HG03135 (cell line): ENCODE measurements around the gene GPR160.
A peak's percentile ranks its signal among the peaks of the same experiment; 100 is the strongest.

Experiments
- ATAC-seq: cut with Tn5 transposase; IDR thresholded peaks from one replicate; pipeline ENCODE4 v1.9.1; 2021; ENCODE audit warnings: mild to moderate bottlenecking, moderate library complexity; ENCODE audit not compliant: unreplicated experiment

GPR160 gene

GRCh38 chr3:170027233-170028102 lies 10.3 kb upstream of the GPR160 start:
- ATAC-seq, result no peak

GRCh38 chr3:170033489-170033888 lies 4.3 kb upstream of the GPR160 start:
- ATAC-seq, result no peak

GRCh38 chr3:170038434-170039110 lies 777 bp downstream of the GPR160 start:
- peak; percentile 18 for ATAC-seq

- ATAC-seq, result no peak
Measured at GRCh38 chr3:170040418-170040817, 2.6 kb downstream of the GPR160 start.

GRCh38 chr3:170043506-170043905 lies 5.7 kb downstream of the GPR160 start:
- no peak for ATAC-seq

GRCh38 chr3:170044271-170044670 lies 6.5 kb downstream of the GPR160 start:
- ATAC-seq, result no peak

GRCh38 chr3:170044795-170045244 lies 7.0 kb downstream of the GPR160 start:
- ATAC-seq, result peak; percentile 73

GRCh38 chr3:170046269-170047132 lies 8.7 kb downstream of the GPR160 start:
- ATAC-seq, result no peak

- no peak for ATAC-seq
Measured at GRCh38 chr3:170047133-170047404, 9.3 kb downstream of the GPR160 start.

- no peak for ATAC-seq
Measured at GRCh38 chr3:170049146-170050000, 11.6 kb downstream of the GPR160 start.

- ATAC-seq, result no peak
Measured at GRCh38 chr3:170050753-170051152, 13.0 kb downstream of the GPR160 start.

GRCh38 chr3:170052398-170052797 lies 14.6 kb downstream of the GPR160 start:
- no peak for ATAC-seq

- no peak for ATAC-seq
Measured at GRCh38 chr3:170054204-170054603, 16.4 kb downstream of the GPR160 start.

- peak; percentile 56 for ATAC-seq
Measured at GRCh38 chr3:170055209-170055608, 17.4 kb downstream of the GPR160 start.

GRCh38 chr3:170056710-170057454 lies 19.1 kb downstream of the GPR160 start:
- ATAC-seq, result peak; percentile 94

- no peak for ATAC-seq
Measured at GRCh38 chr3:170057550-170057949, 19.8 kb downstream of the GPR160 start.

- ATAC-seq, result no peak
Measured at GRCh38 chr3:170058127-170058526, 20.3 kb downstream of the GPR160 start.

- no peak for ATAC-seq
Measured at GRCh38 chr3:170059447-170059846, 21.7 kb downstream of the GPR160 start.

GRCh38 chr3:170062068-170062467 lies 24.3 kb downstream of the GPR160 start:
- no peak for ATAC-seq

- ATAC-seq, result no peak
Measured at GRCh38 chr3:170062769-170063168, 25.0 kb downstream of the GPR160 start.
